Activated CD8-positive, alpha-beta memory T cell treated with anti-CD3 and anti-CD28 coated beads for 1 hour (primary cell): ENCODE results near the gene PFDN1.

ENCODE experiments used
- DNase-seq, 2 donors: peaks; one replicate each; pipeline ENCODE4 v3.0.0-alpha.2; 2020; ENCODE audit warnings: low read depth in 1 of 2; ENCODE audit errors: extremely low read depth in 1 of 2

Gene PFDN1

GRCh38 chr5:140329739-140330481 is 27.0 kb upstream of the PFDN1 start:
- DNase-seq, result no peak

GRCh38 chr5:140328036-140328764 is 25.3 kb upstream of the PFDN1 start:
- DNase-seq, result no peak

GRCh38 chr5:140327589-140327988 is 24.7 kb upstream of the PFDN1 start:
- no peak for DNase-seq

- no peak for DNase-seq
These were observed 22.6 kb upstream of the PFDN1 start for GRCh38 chr5:140325486-140325885.

- DNase-seq, result no peak
These were observed 21.8 kb upstream of the PFDN1 start for GRCh38 chr5:140324617-140325241.

GRCh38 chr5:140324041-140324600 is 21.2 kb upstream of the PFDN1 start:
- DNase-seq, result no peak

GRCh38 chr5:140322751-140323731 is 20.1 kb upstream of the PFDN1 start:
- DNase-seq, result no peak

- DNase-seq, result no peak
These were observed 18.9 kb upstream of the PFDN1 start for GRCh38 chr5:140321796-140322195.

- DNase-seq, result no peak
These were observed 16.9 kb upstream of the PFDN1 start for GRCh38 chr5:140319833-140320232.

- no peak for DNase-seq
These were observed 15.9 kb upstream of the PFDN1 start for GRCh38 chr5:140318792-140319191.

GRCh38 chr5:140317859-140318258 is 15.0 kb upstream of the PFDN1 start:
- DNase-seq, result no peak

- DNase-seq, result no peak
These were observed 9.9 kb upstream of the PFDN1 start for GRCh38 chr5:140312791-140313189.

- DNase-seq, result no peak
These were observed 9.3 kb upstream of the PFDN1 start for GRCh38 chr5:140312067-140312790.

GRCh38 chr5:140311011-140311467 is 8.1 kb upstream of the PFDN1 start:
- DNase-seq, result no peak

- DNase-seq, result no peak
These were observed 7.5 kb upstream of the PFDN1 start for GRCh38 chr5:140310434-140310833.

- DNase-seq, result no peak
These were observed 6.9 kb upstream of the PFDN1 start for GRCh38 chr5:140309706-140310249.

GRCh38 chr5:140305471-140305870 is 2.6 kb upstream of the PFDN1 start:
- DNase-seq, result no peak

GRCh38 chr5:140303966-140304365 is 1.1 kb upstream of the PFDN1 start:
- DNase-seq, result no peak

GRCh38 chr5:140301136-140301535 is 1.8 kb downstream of the PFDN1 start:
- DNase-seq, result no peak
